ENCODE data around the gene TXNDC5. TPM values are rescaled to one million over a fixed set of nuclear protein-coding genes. Genes with fewer than 3 reads are reported as not detected.

Gene TXNDC5
- polyA plus RNA-seq, 3 donors: 12.6 to 33.5 (median 21.2) TPM

- no peaks in the 10 kb centered on the region for H3K79me2 ChIP-seq (ENCODE audit: insufficient read depth, low read length)
- no peaks in the 10 kb centered on the region for H3K36me3 ChIP-seq (replicated peaks in 1 of 2; ENCODE audit: control insufficient read depth in 1 of 2, insufficient read depth in 2 of 2, low read length in 2 of 2)
- WGBS (ENCODE audit: insufficient coverage): 88% methylated on average over 3 of the region's 4 CpGs
- no peak overlapping the region for H3K27ac ChIP-seq (ENCODE audit: low read depth in 1 of 2, low read length in 2 of 2)
- H3K9me3 ChIP-seq (replicated peaks in 1 of 2; ENCODE audit: control insufficient read depth in 1 of 2, insufficient read depth in 1 of 2, low read length in 2 of 2): no peaks in the 10 kb centered on the region
- no peaks in the 10 kb centered on the region for H3K4me1 ChIP-seq (ENCODE audit: control insufficient read depth in 1 of 2, insufficient read depth in 2 of 2, low read length in 2 of 2)
- intact Hi-C loops (cut with micrococcal nuclease): no loop called here
- H3K4me3 Mint-ChIP-seq: no peak overlapping the region
- DNase-seq: no peak
- H3K4me2 ChIP-seq (replicated peaks; ENCODE audit: extremely low read depth, low read length, poor library complexity, severe bottlenecking): no peak overlapping the region
- no peaks in the 10 kb centered on the region for H3K27me3 Mint-ChIP-seq (ENCODE audit: low read depth in 3 of 3)
- no peaks in the 10 kb centered on the region for H3K4me1 Mint-ChIP-seq
- no peaks in the 10 kb centered on the region for H3K36me3 Mint-ChIP-seq
- TF ChIP-seq CTCF (IDR thresholded peaks at IDR 0.05): no peak
- H3K9me3 Mint-ChIP-seq: peaks cover 0 to 4% (median 2%) of the 10 kb centered on the region in 7 donors
- H4K20me1 ChIP-seq (ENCODE audit: insufficient read depth, low read length): no peaks in the 10 kb centered on the region
- H3K9ac ChIP-seq (ENCODE audit: insufficient read depth, low read length, poor library complexity, severe bottlenecking): no peak overlapping the region
- no peak overlapping the region for H2AFZ ChIP-seq (ENCODE audit: insufficient read depth, low read depth, low read length, poor library complexity, severe bottlenecking)
- H3K27ac Mint-ChIP-seq: no peak overlapping the region
- H3K27me3 ChIP-seq (ENCODE audit: control insufficient read depth in 2 of 2, insufficient read depth in 2 of 2, low read length in 2 of 2): no peaks in the 10 kb centered on the region
- H3K4me3 ChIP-seq (replicated peaks in 1 of 3; ENCODE audit: low read depth in 2 of 3, low read length in 3 of 3): no peak overlapping the region
These were observed 48.9 kb upstream of the TXNDC5 start for GRCh38 chr6:7959453-7959852.

GRCh38 chr6:7958464-7958863, 47.9 kb upstream of the TXNDC5 start:
- H3K4me1 ChIP-seq (ENCODE audit: control insufficient read depth in 1 of 2, insufficient read depth in 2 of 2, low read length in 2 of 2): no peaks in the 10 kb centered on the region
- H3K79me2 ChIP-seq (ENCODE audit: insufficient read depth, low read length): no peaks in the 10 kb centered on the region
- H3K27ac Mint-ChIP-seq: no peak overlapping the region
- intact Hi-C loops (cut with micrococcal nuclease): no loop called here
- H3K4me1 Mint-ChIP-seq: no peaks in the 10 kb centered on the region
- no peaks in the 10 kb centered on the region for H4K20me1 ChIP-seq (ENCODE audit: insufficient read depth, low read length)
- no peaks in the 10 kb centered on the region for H3K9me3 ChIP-seq (replicated peaks in 1 of 2; ENCODE audit: control insufficient read depth in 1 of 2, insufficient read depth in 1 of 2, low read length in 2 of 2)
- WGBS (ENCODE audit: insufficient coverage): 78% methylated on average over 1 of the region's 1 CpG
- no peak overlapping the region for H3K4me3 ChIP-seq (replicated peaks in 1 of 3; ENCODE audit: low read depth in 2 of 3, low read length in 3 of 3)
- no peaks in the 10 kb centered on the region for H3K36me3 ChIP-seq (replicated peaks in 1 of 2; ENCODE audit: control insufficient read depth in 1 of 2, insufficient read depth in 2 of 2, low read length in 2 of 2)
- no peaks in the 10 kb centered on the region for H3K27me3 ChIP-seq (ENCODE audit: control insufficient read depth in 2 of 2, insufficient read depth in 2 of 2, low read length in 2 of 2)
- H3K9me3 Mint-ChIP-seq: peaks cover 0 to 4% (median 2%) of the 10 kb centered on the region in 7 donors
- no peak overlapping the region for H2AFZ ChIP-seq (ENCODE audit: insufficient read depth, low read depth, low read length, poor library complexity, severe bottlenecking)
- TF ChIP-seq CTCF (IDR thresholded peaks at IDR 0.05): no peak
- no peak overlapping the region for H3K4me3 Mint-ChIP-seq
- DNase-seq: no peak
- no peak overlapping the region for H3K27ac ChIP-seq (ENCODE audit: low read depth in 1 of 2, low read length in 2 of 2)
- no peaks in the 10 kb centered on the region for H3K27me3 Mint-ChIP-seq (ENCODE audit: low read depth in 3 of 3)
- no peaks in the 10 kb centered on the region for H3K36me3 Mint-ChIP-seq
- no peak overlapping the region for H3K4me2 ChIP-seq (replicated peaks; ENCODE audit: extremely low read depth, low read length, poor library complexity, severe bottlenecking)
- no peak overlapping the region for H3K9ac ChIP-seq (ENCODE audit: insufficient read depth, low read length, poor library complexity, severe bottlenecking)
